DLD1 (cell line): ENCODE data around the gene ZBTB7C.

Experiments
- in situ Hi-C: cut with HindIII; loops from 2 replicates; pipeline ENCODE4 v1.10.0; 2017; ENCODE audit warnings: low sequenced_read_pairs

The ZBTB7C gene

DNA sequence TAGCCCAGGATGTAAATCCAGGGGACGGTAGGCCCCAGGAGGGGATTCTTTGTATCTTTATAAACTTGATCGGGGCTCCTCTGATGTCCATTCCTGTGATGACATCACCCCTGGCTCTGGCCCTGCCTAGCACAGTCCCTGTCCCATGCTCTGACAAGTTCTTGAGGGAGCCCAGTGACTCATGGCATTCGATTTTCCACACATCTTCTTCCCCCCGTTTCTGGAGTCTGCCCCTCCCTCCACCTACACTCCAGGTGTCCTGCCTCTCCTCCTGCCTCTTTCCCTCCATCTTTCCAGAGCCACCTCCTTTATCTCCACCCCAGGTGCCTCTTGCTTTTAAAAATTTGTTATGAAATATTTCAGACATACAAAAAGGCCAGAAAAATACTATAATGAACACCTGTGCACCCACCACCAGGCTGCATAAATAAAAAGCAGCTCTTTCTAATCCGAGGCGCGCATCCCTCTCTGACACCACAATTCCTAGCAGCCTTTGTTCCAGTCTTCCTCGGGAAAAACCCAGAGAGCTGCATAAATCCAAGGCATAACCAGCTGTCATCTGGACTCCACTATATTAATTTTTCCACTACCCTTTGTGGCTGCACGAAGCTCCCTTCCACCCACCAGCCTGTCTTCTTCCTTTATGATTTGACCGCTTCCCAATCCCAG is 207.7 kb downstream of the ZBTB7C start:
- in situ Hi-C loops: no loop called here

DNA sequence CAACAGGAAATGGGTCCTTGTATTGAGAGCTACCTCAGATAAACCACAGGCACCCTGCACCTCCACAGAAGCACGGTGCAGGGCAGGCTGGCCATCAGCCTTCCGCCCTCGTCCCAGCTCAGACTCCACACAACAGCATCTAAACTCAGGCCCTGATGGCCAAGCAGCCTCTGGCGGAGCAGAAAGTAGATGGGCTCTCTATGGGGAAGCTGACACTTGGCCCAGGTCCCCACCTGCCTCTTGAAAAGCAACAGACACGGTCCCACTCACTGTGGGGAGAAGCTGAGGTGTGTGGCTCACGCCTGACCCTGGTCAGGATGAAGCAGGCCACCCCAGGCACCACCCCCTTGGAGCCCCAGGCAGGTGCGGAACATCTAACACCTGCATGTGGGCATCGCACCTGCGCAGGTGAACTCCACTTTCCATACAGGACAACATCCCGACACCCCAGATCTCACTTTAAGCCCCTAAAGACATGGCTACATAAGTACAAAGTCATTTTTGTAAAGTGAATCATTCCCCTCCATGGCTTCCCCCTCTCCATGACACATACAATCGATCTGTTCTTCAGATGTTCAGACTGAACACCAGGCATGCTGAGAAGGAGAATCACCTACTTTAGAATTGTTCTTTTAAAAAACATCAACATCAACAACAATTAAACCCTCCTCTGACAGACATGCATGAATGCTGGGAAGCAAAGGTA is 208.4 kb downstream of the ZBTB7C start:
- in situ Hi-C loops: no loop called here

DNA sequence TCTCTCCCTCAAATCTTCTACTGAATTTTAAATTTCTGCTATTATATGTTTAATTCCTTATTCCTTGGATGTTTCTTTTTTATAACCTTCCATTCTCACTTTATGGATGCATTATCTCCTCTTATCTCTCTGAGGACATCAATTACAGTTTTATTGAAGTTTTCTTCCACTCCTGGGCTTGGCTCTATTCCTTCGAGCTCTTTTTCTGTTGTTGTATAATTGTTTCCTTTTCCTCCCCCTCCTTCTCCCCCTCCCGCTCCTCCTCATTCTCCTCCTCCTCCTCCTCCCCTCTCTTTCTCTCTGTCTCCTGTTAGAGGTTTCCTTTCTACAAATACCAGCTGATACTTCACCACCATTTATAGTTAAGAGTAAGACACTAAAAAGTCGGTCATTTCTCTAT is 209.8 kb downstream of the ZBTB7C start:
- in situ Hi-C loops: no loop called here

DNA sequence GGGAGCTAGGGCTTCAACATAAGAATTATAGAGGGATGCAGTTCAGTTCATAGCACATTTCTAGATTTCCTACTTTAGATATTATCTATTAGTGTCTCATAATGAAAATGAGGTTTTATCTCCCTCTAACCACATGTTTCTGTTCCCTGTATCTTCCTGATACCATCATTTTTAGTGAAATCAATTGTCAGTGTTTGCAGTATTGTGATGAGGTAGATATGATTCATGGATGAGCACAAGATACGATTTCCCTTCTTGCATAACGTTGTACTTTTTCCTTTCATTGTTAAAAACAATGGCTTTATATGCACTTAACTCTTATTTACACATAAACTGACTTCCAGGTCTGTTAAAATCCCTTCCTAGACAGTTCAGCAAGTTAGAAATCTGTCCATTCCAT is 211.4 kb downstream of the ZBTB7C start:
- in situ Hi-C loops: no loop called here

DNA sequence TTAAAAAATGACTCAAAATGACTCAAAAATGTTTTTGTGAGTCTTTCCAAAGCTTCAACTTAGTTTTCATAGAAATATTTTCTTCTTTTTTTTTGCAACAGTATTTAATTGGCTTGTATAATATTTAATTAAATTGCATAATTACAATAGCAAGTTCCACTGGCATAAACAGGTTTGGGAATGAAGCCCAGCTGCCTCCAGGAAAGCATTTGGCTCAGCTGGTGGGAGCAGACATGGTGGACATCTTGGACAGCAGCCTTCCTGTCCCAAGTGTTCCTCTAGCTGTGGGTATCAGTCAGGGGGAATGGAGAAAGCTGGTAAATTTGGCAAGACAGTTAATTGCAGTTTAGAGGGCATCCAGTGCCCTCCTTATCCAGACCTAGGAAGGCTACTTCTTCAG is 213.4 kb downstream of the ZBTB7C start:
- in situ Hi-C loops: no loop called here

DNA sequence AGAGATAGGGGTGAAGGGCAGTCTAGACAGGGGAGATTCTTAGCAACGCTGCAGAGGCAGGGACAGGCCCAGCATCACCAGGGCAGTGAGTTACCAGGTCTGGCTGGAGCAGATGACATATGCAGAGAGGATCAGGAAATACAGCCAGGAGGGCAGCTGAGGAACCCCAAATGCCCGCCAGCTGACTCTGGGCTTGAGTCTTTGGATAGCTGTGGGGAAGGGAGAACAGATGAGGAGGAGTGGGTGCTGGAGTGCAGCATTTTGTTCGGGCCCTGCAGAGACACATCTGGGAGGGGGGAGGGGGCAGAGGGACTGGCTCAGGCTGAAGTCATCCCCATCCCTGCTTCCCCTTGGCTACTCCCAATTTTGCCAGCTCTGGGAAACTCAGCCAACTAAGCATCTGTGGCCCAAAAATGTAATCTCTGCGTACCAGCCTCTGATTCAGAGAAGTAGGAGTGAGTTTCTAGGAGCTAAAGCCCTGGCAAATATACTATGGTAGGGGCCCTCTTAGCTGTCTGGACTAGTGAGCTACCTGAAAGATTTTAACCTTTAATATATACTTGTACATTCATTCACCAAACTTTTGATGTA is 214.5 kb downstream of the ZBTB7C start:
- in situ Hi-C loops: no loop called here

DNA sequence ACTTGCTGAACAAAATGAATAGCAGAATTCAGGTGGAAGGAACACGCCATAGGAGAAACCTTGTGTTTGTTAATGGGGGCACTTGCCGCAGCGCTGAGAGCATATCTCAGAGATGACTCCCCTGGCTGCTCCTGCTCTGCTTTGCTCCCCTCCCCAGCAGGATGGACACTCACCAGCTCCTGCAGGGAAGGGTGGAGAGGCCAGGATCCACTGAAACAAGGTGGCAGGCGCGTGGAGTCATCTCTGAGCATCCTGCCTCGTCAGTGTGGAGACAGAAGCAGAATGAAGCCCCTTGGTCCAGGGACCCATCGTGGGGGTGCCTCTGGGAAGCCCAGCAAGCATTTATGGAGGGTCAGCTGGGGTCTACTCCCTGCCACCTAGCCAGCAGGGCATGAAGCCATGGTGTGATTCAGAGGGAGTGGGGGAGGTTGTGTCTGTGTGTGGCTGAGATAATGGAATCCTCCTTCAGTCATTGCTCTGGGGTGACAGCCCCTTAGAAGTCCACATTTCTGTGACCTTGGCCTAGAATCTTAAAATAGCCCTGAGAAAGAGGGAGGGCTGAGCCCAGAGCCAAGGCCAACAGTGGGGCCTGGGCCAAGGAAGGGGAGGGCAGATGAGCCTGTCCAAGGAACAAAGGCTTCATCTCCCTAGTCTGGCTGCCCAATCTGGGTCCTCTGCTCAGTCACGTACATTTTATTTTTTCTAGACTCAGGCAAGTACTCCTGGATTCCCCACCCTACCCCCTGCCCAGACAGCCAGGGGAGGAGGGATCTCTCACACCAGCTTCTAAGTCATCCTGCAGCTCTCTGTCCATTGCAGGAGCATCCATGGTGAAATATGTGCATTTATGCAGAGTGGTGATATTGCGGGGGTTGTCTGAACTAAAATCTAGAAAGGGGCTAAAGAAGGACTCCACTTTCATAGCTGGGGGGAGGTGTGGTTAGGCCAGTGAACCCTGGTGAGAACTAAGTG is 215.4 kb downstream of the ZBTB7C start:
- in situ Hi-C loops: no loop called here

DNA sequence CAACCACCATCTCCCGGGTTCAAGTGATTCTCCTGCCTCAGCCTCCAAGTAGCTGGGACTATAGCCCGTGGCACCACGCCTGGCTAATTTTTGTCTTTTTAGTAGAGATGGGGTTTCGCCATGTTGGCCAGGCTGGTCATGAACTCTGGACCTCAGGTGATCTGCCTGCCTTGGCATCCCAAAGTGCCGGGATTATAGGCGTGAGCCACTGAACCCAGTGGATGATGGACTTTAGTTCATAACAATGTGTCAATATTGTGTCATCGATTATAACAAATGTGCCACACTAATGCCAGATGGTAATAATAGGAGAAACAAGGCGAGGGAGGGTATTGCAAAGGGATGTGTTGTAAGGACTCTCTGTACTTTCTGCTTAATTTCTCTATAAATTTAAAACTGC is 216.6 kb downstream of the ZBTB7C start:
- in situ Hi-C loops: no loop called here

DNA sequence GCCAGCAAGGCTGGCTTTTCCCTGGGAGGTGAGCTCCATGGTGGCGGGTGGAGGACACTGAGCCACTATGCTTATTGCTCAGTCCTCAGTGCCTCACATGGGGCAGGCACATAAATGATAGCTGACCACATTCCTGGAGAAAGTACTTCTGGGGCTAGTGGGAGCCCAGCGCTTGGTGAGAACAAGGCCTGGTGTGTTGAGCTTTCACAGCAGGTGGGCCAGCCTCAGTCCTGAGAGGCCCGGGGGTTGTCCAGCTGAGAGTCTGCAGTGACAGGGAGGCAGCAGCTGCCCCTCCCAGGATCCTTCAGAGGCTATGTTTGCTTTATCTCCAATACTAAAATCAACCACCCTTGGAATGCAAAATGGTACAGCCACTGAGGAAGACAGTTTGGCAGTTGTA is 217.7 kb downstream of the ZBTB7C start:
- in situ Hi-C loops: no loop called here

DNA sequence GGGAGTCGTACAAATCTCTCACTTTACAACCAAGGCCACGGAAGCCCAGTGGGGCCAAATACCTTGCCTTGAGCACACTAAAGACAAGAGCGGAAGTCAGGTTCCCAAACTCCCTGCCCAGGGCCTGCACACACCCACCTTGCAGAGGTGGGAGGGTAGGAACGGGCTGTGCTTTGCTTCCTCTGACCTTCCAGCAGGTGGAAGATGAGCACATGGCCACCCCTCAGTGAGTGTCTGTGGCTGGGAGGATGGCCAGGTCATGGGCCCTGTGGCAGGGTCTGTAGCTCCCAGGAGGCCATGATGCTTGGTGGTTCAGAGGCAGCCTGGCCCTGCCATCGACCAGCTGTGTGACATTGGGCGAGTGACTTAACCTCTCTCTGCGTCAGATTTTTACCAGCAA is 218.2 kb downstream of the ZBTB7C start:
- in situ Hi-C loops: no loop called here

DNA sequence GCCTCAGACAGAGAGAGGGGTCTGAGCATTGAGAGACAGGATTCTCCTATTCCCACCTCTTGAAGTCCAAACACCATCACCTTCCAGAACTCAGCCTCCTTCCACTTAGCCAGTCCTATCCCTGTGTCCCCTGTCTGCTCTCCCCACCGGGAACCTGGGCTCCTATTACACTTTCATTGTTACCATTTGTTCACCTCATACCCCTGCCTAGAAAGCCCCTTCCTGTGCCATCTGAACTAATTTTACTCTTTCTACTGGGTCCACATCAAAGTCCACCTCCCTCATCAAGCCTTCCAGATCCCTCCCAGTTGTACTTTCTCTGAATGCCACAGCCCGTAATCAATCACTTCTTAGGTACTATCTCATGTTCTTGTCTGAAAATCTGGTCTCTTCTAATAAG is 220.6 kb downstream of the ZBTB7C start:
- in situ Hi-C loops: no loop called here

DNA sequence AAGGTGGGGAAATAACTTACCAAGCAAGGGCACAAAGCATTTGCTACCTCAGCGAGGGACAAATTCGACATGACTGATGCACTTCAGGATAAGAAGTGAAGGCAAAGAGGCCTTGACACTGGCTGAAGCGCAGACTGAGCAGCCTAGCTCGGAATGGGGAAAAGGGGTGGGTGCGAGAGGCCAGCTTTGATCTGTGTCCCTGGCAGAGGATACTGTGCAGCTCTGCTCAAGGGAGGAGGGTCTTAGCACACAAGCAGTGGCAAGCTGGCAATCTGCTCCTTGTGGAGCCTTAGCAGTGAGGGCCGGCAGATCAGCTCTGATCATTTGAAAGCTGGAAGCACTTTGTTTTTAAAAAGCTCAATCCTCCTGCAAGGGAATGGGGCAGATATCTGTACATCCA is 222.3 kb downstream of the ZBTB7C start:
- in situ Hi-C loops: no loop called here

DNA sequence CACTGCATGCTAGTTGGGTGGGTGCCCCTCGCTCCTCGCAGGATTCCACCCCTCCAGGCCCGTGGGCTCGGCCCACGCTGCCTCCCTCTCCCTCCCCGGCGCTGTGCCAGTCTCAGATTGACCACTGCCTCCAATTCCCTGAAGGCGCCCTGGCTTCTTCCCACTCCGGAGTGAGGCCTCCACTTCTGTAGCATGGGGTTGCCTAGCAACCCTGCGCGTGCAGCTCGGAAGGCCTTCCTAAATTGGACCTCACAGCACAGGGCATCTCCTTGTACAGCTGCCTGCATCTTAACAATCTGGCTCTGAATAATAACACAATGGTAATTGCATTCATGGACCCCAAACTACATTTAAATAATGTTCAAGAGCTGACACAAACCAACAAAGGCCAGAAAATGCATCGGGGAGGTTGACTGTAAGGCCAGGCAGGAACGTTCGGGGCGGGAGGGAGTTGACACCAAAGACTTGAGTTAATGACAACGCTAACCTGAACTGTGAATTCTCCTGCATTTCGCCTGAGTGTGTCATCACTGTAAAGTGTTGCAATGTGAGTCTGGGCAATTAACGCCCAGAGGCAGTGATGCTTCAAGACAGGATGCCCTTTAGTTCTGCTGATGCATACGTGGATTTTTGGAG is 222.9 kb downstream of the ZBTB7C start:
- in situ Hi-C loops: no loop called here

DNA sequence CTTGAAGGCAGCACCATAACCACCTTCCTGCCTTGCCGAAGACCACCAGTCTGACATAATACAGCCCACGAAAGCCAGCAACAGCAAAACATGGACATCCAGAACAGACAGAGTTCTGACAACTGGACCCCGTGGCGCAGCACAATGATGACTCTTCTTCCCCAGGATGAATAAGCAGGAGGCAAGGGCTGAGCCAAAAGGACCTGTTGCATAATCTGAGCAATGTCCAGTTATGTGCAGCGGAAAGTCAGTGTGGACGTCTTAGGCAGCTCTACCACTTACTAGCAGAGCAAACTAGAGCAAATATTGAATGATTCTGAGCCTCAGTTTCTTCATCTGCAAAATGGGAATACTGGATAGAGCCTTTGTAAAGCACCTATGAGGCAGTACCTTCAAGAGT is 225.1 kb downstream of the ZBTB7C start:
- in situ Hi-C loops: no loop called here

DNA sequence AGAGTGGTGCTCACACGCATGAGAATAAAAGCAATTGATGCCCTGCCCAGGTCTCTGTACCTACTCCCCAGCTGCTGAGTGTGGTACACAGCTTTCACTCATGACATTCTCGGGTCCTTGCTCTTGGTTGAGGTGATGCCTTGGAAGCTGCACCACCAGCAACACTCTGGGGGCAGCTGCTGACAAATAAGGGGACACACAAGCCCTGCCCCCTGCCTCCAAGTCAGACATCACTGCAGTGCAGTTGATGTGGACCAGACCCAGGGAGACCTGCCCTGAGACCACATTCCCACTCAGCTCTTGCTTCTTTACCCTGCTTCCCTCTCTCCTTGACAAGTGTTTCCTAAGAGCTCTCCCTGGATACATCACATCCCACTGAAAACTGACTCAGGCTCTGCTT is 225.6 kb downstream of the ZBTB7C start:
- in situ Hi-C loops: no loop called here

DNA sequence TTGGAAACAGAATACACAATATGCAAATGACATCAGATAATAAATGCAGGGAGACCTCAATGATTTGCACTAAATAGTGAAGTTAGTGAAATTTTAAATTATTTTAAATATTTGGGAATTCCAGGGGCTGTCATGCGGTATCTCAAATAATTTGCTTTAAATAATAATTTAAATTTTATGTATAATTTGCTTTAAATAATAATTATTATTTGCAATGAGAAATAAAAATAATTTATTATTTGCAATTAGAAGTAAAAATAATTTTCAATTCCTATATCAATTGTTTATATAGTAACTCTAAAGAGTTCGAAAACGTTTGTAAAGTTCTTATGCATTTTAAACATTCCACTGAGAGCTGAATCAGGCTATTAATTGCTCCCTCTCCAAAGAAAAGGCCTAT is 226.4 kb downstream of the ZBTB7C start:
- in situ Hi-C loops: no loop called here

DNA sequence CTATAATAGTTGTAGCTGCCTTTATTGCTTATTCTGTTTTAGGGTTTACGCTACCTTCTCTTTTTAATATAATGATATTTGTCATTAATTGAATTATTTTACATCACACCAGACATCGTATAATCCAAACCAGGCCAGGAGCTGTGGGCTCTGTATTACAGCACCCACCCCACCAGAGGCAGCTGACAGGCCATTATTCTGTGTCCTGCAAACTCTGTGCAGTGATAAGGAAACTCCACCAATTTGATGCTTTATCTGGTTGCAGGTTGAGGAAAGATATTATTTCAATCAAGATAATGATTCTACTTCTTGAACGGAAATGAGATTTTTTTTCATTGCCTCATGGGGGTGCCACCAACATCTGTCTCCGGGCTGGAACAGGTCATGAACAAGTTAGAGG is 227.3 kb downstream of the ZBTB7C start:
- in situ Hi-C loops: no loop called here

DNA sequence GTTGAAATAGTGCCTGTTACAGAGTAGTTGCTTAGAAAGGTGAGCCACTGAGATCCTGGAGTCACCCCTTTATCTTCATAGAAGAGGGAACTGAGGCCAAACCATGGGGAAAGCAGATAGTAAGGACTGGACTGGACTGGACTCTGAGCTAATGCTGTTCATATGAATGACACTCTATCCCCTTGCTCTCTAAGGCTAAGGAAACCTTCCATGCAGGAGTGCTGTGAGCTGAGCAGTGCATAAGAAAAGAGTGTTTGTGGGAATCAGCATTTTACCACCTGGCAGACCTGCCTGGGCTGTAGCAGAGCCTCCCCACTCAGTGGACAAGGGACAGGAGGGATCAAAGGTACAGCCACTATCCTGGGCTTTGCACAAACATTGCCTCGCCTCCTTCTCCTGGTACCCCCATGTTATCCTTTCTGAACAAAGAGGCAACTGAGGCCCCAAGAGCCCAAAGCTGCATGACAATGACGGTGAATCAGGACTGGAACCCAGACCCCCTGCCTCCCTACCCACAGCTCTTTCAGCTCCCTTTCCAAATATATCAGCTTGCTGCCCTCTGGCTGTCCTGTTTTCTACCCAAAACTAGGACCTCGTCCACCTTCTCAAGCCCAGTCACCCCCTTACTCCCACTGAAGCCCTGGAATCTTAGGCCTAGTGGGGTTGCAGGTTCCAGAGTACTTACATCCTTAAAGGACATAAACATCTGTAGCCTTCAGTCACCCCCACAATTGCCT is 227.9 kb downstream of the ZBTB7C start:
- in situ Hi-C loops: no loop called here

DNA sequence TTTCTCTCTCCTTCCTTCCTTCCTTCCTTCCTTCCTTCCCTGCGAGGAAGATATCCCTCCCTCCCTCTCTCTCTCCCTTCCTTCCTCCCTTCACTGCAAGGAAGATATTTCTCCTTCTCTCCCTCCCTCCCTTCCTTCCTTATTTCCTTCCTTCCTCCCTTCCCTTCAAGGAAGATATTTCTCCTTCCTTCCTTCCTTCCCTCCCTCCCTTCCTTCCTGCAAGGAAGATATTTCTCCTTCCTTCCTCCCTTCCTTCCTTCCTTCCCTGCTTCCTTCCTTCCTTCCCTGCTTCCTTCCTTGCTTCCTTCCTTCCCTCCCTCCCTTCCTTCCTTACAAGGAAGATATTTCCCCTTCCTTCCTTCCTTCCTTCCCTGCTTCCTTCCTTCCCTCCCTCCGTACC is 229.5 kb downstream of the ZBTB7C start:
- in situ Hi-C loops: no loop called here

DNA sequence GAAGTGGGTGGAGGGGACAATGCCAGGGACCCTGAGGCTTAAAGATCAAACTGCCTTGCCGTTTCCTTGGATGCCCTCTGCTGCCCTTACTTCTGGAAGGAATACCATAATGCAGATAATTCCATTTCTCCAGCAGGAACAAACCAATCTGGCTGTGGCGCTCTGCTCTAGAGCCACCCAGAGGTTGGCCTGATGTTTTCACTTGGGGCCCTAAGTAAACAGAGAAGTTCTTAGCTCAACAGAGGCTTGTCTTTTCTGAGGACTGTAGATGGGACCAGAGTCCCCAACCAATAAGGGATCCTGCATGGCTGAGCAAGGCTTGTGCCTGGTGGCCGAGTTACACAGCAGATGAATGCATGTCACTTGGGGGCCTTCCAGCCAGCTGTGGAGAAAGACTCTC is 230.2 kb downstream of the ZBTB7C start:
- in situ Hi-C loops: no loop called here
